SK-N-SH treated with all-trans-retinoic acid at 6 μM for 48 hours (cell line): ENCODE data around the gene SUGCT.
A peak's percentile ranks its signal among the peaks of the same experiment; 100 is the strongest.

Source experiments
- ATAC-seq: fragments of 200-7000 bp; cut with Tn5 transposase; 3 replicates; pipeline ENCODE4 v1.9.1; 2020; ENCODE audit warnings: mild to moderate bottlenecking, moderate library complexity
- ARNTL ChIP-seq: fragments of 450-650 bp; formaldehyde crosslinking; IDR thresholded peaks from 2 replicates; pipeline ENCODE4 v1.5.0; 2020; ENCODE audit warnings: low read depth, mild to moderate bottlenecking, moderate library complexity, borderline replicate concordance
- CSDC2 ChIP-seq: fragments of 250-450 bp; sonication (Bioruptor Pico); IDR thresholded peaks from 2 replicates; pipeline ENCODE4 v1.5.0; 2020; ENCODE audit warnings: mild to moderate bottlenecking, moderate library complexity
- ESRRG ChIP-seq: fragments of 250-450 bp; sonication (Bioruptor Pico); IDR thresholded peaks from 2 replicates; pipeline ENCODE4 v1.6.1; 2021; ENCODE audit warnings: mild to moderate bottlenecking
- GLIS3 ChIP-seq: fragments of 250-450 bp; sonication (Bioruptor Pico); IDR thresholded peaks from 2 replicates; pipeline ENCODE4 v1.5.0; 2020; ENCODE audit warnings: mild to moderate bottlenecking, moderate library complexity
- ISL1 ChIP-seq: fragments of 250-450 bp; sonication (Bioruptor Pico); IDR thresholded peaks from 2 replicates; pipeline ENCODE4 v2.1.2; 2022; ENCODE audit warnings: mild to moderate bottlenecking, moderate library complexity
- OSR1 ChIP-seq: fragments of 250-450 bp; sonication (Bioruptor Pico); IDR thresholded peaks from 2 replicates; pipeline ENCODE4 v1.8.0; 2022; ENCODE audit warnings: moderate library complexity, mild to moderate bottlenecking, inconsistent platforms
- PPARA ChIP-seq: fragments of 250-450 bp; sonication (Bioruptor Pico); IDR thresholded peaks from 2 replicates; pipeline ENCODE4 v1.5.0; 2020; ENCODE audit warnings: mild to moderate bottlenecking, borderline replicate concordance
- RARB ChIP-seq: fragments of 250-450 bp; sonication (Bioruptor Pico); IDR thresholded peaks from 2 replicates; pipeline ENCODE4 v1.8.0; 2021; ENCODE audit warnings: mild to moderate bottlenecking, moderate library complexity
- SNAI2 ChIP-seq: fragments of 250-450 bp; sonication (Bioruptor Pico); IDR thresholded peaks from 2 replicates; pipeline ENCODE4 v1.5.0; 2020; ENCODE audit warnings: mild to moderate bottlenecking, moderate library complexity
- TCF4 ChIP-seq: fragments of 250-450 bp; sonication (Bioruptor Pico); IDR thresholded peaks from 2 replicates; pipeline ENCODE4 v1.8.0; 2021; ENCODE audit warnings: mild to moderate bottlenecking, moderate library complexity, borderline replicate concordance
- TOX ChIP-seq: fragments of 250-450 bp; sonication (Bioruptor Pico); IDR thresholded peaks from 2 replicates; pipeline ENCODE4 v1.8.0; 2021; ENCODE audit warnings: mild to moderate bottlenecking, moderate library complexity, borderline replicate concordance
- ZC3H10 ChIP-seq: fragments of 250-450 bp; sonication (Bioruptor Pico); IDR thresholded peaks from 2 replicates; pipeline ENCODE4 v1.5.1; 2021; ENCODE audit warnings: mild to moderate bottlenecking, moderate library complexity
- ZFP3 ChIP-seq: fragments of 250-450 bp; sonication (Bioruptor Pico); IDR thresholded peaks from 2 replicates; pipeline ENCODE4 v1.5.0; 2020; ENCODE audit warnings: mild to moderate bottlenecking, moderate library complexity
- ZFP30 ChIP-seq: fragments of 450-650 bp; formaldehyde crosslinking; IDR thresholded peaks from 2 replicates; pipeline ENCODE4 v1.5.0; 2022; ENCODE audit warnings: mild to moderate bottlenecking, moderate library complexity
- ZNF565 ChIP-seq: fragments of 450-650 bp; formaldehyde crosslinking; conservative IDR thresholded peaks from 2 replicates; pipeline ENCODE4 v1.5.0; 2020; ENCODE audit warnings: low read depth, mild to moderate bottlenecking, moderate library complexity
- ZNF8 ChIP-seq: fragments of 450-650 bp; formaldehyde crosslinking; IDR thresholded peaks from 2 replicates; pipeline ENCODE4 v1.5.0; 2020; ENCODE audit warnings: mild to moderate bottlenecking, moderate library complexity
- TF ChIP-seq, protein P1 (sequence below): fragments of 250-450 bp; sonication (Bioruptor Pico); IDR thresholded peaks from 2 replicates; pipeline ENCODE4 v1.8.0; 2021; ENCODE audit warnings: low read depth, mild to moderate bottlenecking, moderate library complexity, borderline replicate concordance
- TF ChIP-seq, protein P2 (sequence below): fragments of 250-450 bp; sonication (Bioruptor Pico); IDR thresholded peaks from 2 replicates; pipeline ENCODE4 v1.8.0; 2020; ENCODE audit warnings: mild to moderate bottlenecking, moderate library complexity, borderline replicate concordance
- TF ChIP-seq, protein P3 (sequence below): fragments of 250-450 bp; sonication (Bioruptor Pico); IDR thresholded peaks from 2 replicates; pipeline ENCODE4 v1.5.1; 2020; ENCODE audit warnings: low read depth, mild to moderate bottlenecking, moderate library complexity
- TF ChIP-seq, protein P4 (sequence below): fragments of 250-450 bp; sonication (Bioruptor Pico); IDR thresholded peaks from 2 replicates; pipeline ENCODE4 v1.5.0; 2020; ENCODE audit warnings: mild to moderate bottlenecking, moderate library complexity

SUGCT gene

DNA sequence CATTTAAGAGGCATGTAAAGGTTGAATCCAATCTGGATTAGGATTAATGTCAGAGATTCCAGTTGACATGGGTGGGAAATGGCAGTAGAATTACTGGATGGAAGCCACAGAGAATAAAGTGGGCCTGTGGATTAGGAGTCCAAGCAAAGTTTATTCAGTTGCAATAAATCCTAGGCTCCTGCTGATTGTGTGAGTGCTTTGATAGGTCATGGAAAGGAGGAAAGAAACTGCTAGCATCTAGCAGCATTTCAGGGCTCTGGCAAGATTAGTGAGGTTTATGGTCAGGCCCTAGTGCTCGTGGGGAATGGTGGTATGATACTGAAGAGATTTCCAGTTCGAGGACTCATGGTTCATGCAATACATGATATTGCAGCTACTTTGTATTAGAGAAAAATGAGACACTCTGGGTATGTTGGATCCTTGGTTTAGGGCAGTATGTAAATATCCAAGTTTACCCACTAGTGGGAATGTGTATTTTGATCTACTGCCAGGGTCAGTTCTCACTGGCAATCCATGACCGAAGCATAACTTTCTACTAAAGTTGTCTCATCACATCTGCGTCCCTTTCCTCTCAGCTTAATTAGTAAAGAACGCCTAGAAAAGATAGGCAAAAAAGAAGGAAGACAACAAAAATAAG is 235.0 kb downstream of the SUGCT start:
- TF ChIP-seq ZFP30 (CRISPR knock-in tag) (no peak), RARB (CRISPR knock-in tag) (no peak), ARNTL (no peak), CSDC2 (CRISPR knock-in tag) (no peak), TOX (CRISPR knock-in tag) (no peak), OSR1 (no peak), TCF4 (CRISPR knock-in tag) (no peak), ZFP3 (CRISPR knock-in tag) (no peak), ZC3H10 (no peak), ISL1 (CRISPR knock-in tag) (no peak), GLIS3 (no peak), ESRRG (CRISPR knock-in tag) (no peak), ZNF8 (CRISPR knock-in tag) (no peak), ZNF565 (CRISPR knock-in tag) (no peak), PPARA (CRISPR knock-in tag) (no peak)
- TF ChIP-seq, protein P1, sequence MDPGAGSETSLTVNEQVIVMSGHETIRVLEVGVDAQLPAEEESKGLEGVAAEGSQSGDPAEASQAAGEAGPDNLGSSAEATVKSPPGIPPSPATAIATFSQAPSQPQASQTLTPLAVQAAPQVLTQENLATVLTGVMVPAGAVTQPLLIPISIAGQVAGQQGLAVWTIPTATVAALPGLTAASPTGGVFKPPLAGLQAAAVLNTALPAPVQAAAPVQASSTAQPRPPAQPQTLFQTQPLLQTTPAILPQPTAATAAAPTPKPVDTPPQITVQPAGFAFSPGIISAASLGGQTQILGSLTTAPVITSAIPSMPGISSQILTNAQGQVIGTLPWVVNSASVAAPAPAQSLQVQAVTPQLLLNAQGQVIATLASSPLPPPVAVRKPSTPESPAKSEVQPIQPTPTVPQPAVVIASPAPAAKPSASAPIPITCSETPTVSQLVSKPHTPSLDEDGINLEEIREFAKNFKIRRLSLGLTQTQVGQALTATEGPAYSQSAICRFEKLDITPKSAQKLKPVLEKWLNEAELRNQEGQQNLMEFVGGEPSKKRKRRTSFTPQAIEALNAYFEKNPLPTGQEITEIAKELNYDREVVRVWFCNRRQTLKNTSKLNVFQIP (CRISPR knock-in tag) = no peak
- TF ChIP-seq, protein P2, sequence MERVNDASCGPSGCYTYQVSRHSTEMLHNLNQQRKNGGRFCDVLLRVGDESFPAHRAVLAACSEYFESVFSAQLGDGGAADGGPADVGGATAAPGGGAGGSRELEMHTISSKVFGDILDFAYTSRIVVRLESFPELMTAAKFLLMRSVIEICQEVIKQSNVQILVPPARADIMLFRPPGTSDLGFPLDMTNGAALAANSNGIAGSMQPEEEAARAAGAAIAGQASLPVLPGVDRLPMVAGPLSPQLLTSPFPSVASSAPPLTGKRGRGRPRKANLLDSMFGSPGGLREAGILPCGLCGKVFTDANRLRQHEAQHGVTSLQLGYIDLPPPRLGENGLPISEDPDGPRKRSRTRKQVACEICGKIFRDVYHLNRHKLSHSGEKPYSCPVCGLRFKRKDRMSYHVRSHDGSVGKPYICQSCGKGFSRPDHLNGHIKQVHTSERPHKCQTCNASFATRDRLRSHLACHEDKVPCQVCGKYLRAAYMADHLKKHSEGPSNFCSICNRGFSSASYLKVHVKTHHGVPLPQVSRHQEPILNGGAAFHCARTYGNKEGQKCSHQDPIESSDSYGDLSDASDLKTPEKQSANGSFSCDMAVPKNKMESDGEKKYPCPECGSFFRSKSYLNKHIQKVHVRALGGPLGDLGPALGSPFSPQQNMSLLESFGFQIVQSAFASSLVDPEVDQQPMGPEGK (CRISPR knock-in tag) = no peak
- TF ChIP-seq, protein P3, sequence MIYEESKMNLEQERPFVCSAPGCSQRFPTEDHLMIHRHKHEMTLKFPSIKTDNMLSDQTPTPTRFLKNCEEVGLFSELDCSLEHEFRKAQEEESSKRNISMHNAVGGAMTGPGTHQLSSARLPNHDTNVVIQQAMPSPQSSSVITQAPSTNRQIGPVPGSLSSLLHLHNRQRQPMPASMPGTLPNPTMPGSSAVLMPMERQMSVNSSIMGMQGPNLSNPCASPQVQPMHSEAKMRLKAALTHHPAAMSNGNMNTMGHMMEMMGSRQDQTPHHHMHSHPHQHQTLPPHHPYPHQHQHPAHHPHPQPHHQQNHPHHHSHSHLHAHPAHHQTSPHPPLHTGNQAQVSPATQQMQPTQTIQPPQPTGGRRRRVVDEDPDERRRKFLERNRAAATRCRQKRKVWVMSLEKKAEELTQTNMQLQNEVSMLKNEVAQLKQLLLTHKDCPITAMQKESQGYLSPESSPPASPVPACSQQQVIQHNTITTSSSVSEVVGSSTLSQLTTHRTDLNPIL (CRISPR knock-in tag) = no peak
- TF ChIP-seq, protein P4, sequence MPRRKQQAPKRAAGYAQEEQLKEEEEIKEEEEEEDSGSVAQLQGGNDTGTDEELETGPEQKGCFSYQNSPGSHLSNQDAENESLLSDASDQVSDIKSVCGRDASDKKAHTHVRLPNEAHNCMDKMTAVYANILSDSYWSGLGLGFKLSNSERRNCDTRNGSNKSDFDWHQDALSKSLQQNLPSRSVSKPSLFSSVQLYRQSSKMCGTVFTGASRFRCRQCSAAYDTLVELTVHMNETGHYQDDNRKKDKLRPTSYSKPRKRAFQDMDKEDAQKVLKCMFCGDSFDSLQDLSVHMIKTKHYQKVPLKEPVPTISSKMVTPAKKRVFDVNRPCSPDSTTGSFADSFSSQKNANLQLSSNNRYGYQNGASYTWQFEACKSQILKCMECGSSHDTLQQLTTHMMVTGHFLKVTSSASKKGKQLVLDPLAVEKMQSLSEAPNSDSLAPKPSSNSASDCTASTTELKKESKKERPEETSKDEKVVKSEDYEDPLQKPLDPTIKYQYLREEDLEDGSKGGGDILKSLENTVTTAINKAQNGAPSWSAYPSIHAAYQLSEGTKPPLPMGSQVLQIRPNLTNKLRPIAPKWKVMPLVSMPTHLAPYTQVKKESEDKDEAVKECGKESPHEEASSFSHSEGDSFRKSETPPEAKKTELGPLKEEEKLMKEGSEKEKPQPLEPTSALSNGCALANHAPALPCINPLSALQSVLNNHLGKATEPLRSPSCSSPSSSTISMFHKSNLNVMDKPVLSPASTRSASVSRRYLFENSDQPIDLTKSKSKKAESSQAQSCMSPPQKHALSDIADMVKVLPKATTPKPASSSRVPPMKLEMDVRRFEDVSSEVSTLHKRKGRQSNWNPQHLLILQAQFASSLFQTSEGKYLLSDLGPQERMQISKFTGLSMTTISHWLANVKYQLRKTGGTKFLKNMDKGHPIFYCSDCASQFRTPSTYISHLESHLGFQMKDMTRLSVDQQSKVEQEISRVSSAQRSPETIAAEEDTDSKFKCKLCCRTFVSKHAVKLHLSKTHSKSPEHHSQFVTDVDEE = no peak
- no peak for ATAC-seq

DNA sequence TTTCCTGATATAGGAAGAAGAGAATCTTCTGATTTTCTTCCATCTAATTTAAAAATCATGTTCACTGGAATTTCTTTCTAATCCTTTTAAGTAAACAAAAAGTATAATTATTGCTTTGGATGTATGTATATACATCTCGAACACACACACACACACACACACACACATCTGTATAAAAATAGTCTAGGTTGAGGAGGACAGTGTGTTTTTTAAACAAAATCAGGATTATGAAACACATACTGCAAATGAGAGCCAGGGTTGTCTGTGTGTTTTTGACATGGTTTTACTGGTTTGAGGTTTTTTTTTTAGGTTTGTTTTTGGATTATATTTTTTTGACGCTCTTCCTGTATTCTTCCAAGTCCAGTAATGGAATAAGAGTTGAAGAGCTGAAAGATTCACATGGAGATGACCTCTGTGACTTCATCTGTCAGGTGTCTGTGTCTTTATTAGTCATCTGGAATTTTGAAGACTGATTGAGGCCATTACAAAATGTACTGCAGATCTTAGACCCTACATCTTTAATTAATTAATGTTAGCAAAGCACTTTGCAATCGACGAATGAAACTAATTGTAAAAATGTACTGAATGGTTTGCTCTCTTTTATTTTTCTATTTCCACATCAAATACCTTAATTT is 237.1 kb downstream of the SUGCT start:
- ATAC-seq = no peak
- TF ChIP-seq, protein P1 (CRISPR knock-in tag) = no peak
- TF ChIP-seq, protein P3 (CRISPR knock-in tag) = no peak
- TF ChIP-seq SNAI2 (CRISPR knock-in tag) = 0 out of 2 replicates have a peak, but pooled peaks have one; percentile 11
